ENCODE measurements around the gene FSD1. TPM values are rescaled to one million over a fixed set of nuclear protein-coding genes. Genes with fewer than 3 reads are reported as not detected.

The FSD1 gene
- total RNA-seq, 1 experiment from 2014 or later = not detected

DNA sequence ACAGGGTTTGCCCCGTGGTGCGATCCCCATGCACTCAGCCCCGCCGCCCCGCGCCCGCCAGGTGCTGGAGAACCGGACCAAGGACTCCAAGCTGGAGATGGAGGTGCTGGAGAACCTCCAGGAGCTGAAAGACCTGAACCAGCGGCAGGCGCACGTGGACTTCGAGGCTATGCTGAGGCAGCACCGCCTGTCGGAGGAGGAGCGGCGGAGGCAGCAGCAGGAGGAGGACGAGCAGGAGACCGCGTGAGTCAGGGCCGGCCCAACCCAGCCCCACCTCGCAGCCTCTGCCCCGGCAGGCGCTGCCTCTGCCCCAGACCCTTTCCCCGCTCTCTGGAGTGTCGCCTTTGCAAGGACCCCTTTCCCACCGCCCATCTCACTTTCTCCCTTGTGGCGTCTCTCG is 46.2 kb upstream of the FSD1 start:
- ChIA-PET POLR2A (ENCODE audit: unreplicated experiment) (no interaction called here), CTCF (no interaction called here)
- Histone ChIP-seq H3K9me2 (ENCODE audit: insufficient read depth) (no peaks in the 10 kb centered on the region), H3K27me3 (ENCODE audit: insufficient read depth, low read depth) (no peaks in the 10 kb centered on the region), H3K4me2 (no peak overlapping the region), H3F3A (ENCODE audit: insufficient read depth, low read depth) (no peaks in the 10 kb centered on the region), H3K4me1 (replicated peaks; ENCODE audit: insufficient read depth) (no peaks in the 10 kb centered on the region), H3K4me3 (no peak overlapping the region), H3K79me2 (ENCODE audit: low read depth) (no peaks in the 10 kb centered on the region), H3K36me3 (ENCODE audit: low read depth) (no peaks in the 10 kb centered on the region), H4K20me1 (ENCODE audit: insufficient read depth) (no peaks in the 10 kb centered on the region), H2AFZ (no peak overlapping the region), H3K9me3 (ENCODE audit: insufficient read depth, low read depth) (no peaks in the 10 kb centered on the region), H3K27ac (no peak overlapping the region)
- DNase-seq = no peak
- BruUV-seq (replicated peaks) = no TSS peak
- intact Hi-C loops (cut with micrococcal nuclease; ENCODE audit: unreplicated experiment) = no loop called here
- TF ChIP-seq CTCF (conservative IDR thresholded peaks at IDR 0.05) (no peak), EZH2 (IDR thresholded peaks at IDR 0.05; ENCODE audit: low read depth) (no peak)

- no peaks in the 10 kb centered on the region for H3K9me3 ChIP-seq (ENCODE audit: insufficient read depth, low read depth)
- no peak overlapping the region for H2AFZ ChIP-seq
- no peaks in the 10 kb centered on the region for H3K4me1 ChIP-seq (replicated peaks; ENCODE audit: insufficient read depth)
- no peaks in the 10 kb centered on the region for H3F3A ChIP-seq (ENCODE audit: insufficient read depth, low read depth)
- H3K4me3 ChIP-seq = no peak overlapping the region
- no peaks in the 10 kb centered on the region for H4K20me1 ChIP-seq (ENCODE audit: insufficient read depth)
- H3K27ac ChIP-seq = no peak overlapping the region
- no TSS peak for BruUV-seq (replicated peaks)
- no peaks in the 10 kb centered on the region for H3K36me3 ChIP-seq (ENCODE audit: low read depth)
- intact Hi-C loops (cut with micrococcal nuclease; ENCODE audit: unreplicated experiment) = no loop called here
- ChIA-PET POLR2A (ENCODE audit: unreplicated experiment) (no interaction called here), CTCF (no interaction called here)
- no peaks in the 10 kb centered on the region for H3K27me3 ChIP-seq (ENCODE audit: insufficient read depth, low read depth)
- H3K9me2 ChIP-seq (ENCODE audit: insufficient read depth) = no peaks in the 10 kb centered on the region
- H3K4me2 ChIP-seq = no peak overlapping the region
- no peaks in the 10 kb centered on the region for H3K79me2 ChIP-seq (ENCODE audit: low read depth)
- no peak for DNase-seq
- no peak for TF ChIP-seq EZH2 (IDR thresholded peaks at IDR 0.05; ENCODE audit: low read depth)
- no peak for TF ChIP-seq CTCF (conservative IDR thresholded peaks at IDR 0.05)
Observed at GRCh38 chr19:4260613-4261191, 43.7 kb upstream of the FSD1 start.

DNA sequence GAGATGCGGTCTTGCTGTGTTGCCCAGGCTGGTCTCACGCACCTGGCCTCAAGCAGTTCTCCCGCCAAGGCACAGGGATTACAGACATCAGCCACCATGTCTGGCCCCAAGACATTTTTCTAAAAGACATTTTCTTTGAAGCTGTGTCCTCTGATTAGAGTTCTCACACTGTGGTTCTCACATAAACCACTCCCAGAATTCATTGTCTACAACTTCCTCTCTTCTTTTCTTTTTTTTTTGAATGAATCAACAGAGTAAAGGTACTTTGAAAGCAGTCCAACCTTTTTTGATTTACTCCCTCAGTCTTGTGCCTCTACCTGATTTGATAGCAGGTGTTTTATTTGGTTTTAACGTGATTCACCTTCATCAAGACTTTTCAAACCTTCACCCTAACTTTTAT is 39.6 kb upstream of the FSD1 start:
- no peak overlapping the region for H2AFZ ChIP-seq
- ChIA-PET POLR2A (ENCODE audit: unreplicated experiment) (no interaction called here), CTCF (no interaction called here)
- no peaks in the 10 kb centered on the region for H3K27me3 ChIP-seq (ENCODE audit: insufficient read depth, low read depth)
- no peak overlapping the region for H3K4me2 ChIP-seq
- H3K9me2 ChIP-seq (ENCODE audit: insufficient read depth) = no peaks in the 10 kb centered on the region
- H3K79me2 ChIP-seq (ENCODE audit: low read depth) = no peaks in the 10 kb centered on the region
- no peak overlapping the region for H3K4me3 ChIP-seq
- H3K9me3 ChIP-seq (ENCODE audit: insufficient read depth, low read depth) = no peaks in the 10 kb centered on the region
- no peak for DNase-seq
- TF ChIP-seq CTCF (conservative IDR thresholded peaks at IDR 0.05) = no peak
- TF ChIP-seq EZH2 (IDR thresholded peaks at IDR 0.05; ENCODE audit: low read depth) = no peak
- no peaks in the 10 kb centered on the region for H3K36me3 ChIP-seq (ENCODE audit: low read depth)
- H3K4me1 ChIP-seq (replicated peaks; ENCODE audit: insufficient read depth) = no peaks in the 10 kb centered on the region
- no peaks in the 10 kb centered on the region for H4K20me1 ChIP-seq (ENCODE audit: insufficient read depth)
- no peak overlapping the region for H3K27ac ChIP-seq
- intact Hi-C loops (cut with micrococcal nuclease; ENCODE audit: unreplicated experiment) = no loop called here
- BruUV-seq (replicated peaks) = no TSS peak
- H3F3A ChIP-seq (ENCODE audit: insufficient read depth, low read depth) = no peaks in the 10 kb centered on the region

All from PC-9 (cell line).